Measurements from ENCODE around the gene POLA2. TPM values are rescaled to one million over a fixed set of nuclear protein-coding genes. Genes with fewer than 3 reads are reported as not detected.
"Not testable (repeated sequence)": the region's sequence is repeated elsewhere in the genome, so short reads cannot be mapped to it uniquely, and the experiment has no call there.

The POLA2 gene
- total and polyA plus RNA-seq, 7 donors: 3.6 to 13.4 (median 4.9) TPM

- H3K4me1 ChIP-seq: no peaks in the 10 kb centered on the region
- DNase-seq: no peak
- no peak overlapping the region for H3K27ac ChIP-seq
- no peaks in the 10 kb centered on the region for H3K9me3 ChIP-seq
- TF ChIP-seq POLR2AphosphoS5 (IDR thresholded peaks at IDR 0.05): no peak
- no peak for TF ChIP-seq POLR2A (IDR thresholded peaks at IDR 0.05)
- TF ChIP-seq, protein P1, sequence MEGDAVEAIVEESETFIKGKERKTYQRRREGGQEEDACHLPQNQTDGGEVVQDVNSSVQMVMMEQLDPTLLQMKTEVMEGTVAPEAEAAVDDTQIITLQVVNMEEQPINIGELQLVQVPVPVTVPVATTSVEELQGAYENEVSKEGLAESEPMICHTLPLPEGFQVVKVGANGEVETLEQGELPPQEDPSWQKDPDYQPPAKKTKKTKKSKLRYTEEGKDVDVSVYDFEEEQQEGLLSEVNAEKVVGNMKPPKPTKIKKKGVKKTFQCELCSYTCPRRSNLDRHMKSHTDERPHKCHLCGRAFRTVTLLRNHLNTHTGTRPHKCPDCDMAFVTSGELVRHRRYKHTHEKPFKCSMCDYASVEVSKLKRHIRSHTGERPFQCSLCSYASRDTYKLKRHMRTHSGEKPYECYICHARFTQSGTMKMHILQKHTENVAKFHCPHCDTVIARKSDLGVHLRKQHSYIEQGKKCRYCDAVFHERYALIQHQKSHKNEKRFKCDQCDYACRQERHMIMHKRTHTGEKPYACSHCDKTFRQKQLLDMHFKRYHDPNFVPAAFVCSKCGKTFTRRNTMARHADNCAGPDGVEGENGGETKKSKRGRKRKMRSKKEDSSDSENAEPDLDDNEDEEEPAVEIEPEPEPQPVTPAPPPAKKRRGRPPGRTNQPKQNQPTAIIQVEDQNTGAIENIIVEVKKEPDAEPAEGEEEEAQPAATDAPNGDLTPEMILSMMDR (IDR thresholded peaks at IDR 0.05): no peak
- TF ChIP-seq EP300 (IDR thresholded peaks at IDR 0.05): no peak
- no peak overlapping the region for H3K4me3 ChIP-seq
- WGBS, 2 donors: 70 to 83% methylated on average over 5 of the region's 5 CpGs
- intact Hi-C loops (cut with DNase I): no loop called here
- no peaks in the 10 kb centered on the region for H3K27me3 ChIP-seq
- no peaks in the 10 kb centered on the region for H3K36me3 ChIP-seq
Observed at GRCh38 chr11:65241134-65241533, 20.6 kb upstream of the POLA2 start.

GRCh38 chr11:65241692-65242091 lies 20.1 kb upstream of the POLA2 start:
- Histone ChIP-seq H3K4me1 (no peaks in the 10 kb centered on the region), H3K4me3 (no peak overlapping the region), H3K36me3 (no peaks in the 10 kb centered on the region), H3K27me3 (no peaks in the 10 kb centered on the region), H3K9me3 (no peaks in the 10 kb centered on the region), H3K27ac (no peak overlapping the region)
- intact Hi-C loops (cut with DNase I): no loop called here
- TF ChIP-seq, protein P1 (IDR thresholded peaks at IDR 0.05): no peak
- no peak for TF ChIP-seq POLR2A (IDR thresholded peaks at IDR 0.05)
- no peak for TF ChIP-seq EP300 (IDR thresholded peaks at IDR 0.05)
- no peak for TF ChIP-seq POLR2AphosphoS5 (IDR thresholded peaks at IDR 0.05)
- no peak for DNase-seq

DNA sequence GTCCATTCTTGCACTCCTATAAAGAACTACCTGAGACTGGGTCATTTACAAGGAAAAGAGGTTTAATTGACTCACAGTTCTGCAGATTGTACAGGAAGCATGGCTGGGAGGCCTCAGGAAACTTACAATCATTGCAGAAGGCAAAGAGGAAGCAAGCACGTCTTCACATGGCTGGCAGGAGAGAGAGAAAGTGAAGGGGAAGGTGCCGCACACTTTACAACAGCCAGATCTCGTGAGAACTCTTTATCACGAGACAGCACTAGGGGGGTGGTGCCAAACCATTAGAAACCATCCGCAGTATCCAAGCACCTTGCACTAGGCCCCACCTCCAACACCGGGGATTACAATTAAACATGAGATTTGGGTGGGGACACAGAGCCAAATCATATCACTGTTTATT lies 19.4 kb upstream of the POLA2 start:
- intact Hi-C loops (cut with DNase I): no loop called here
- no peak for DNase-seq
- Histone ChIP-seq H3K4me1 (no peaks in the 10 kb centered on the region), H3K27me3 (no peaks in the 10 kb centered on the region), H3K9me3 (no peaks in the 10 kb centered on the region), H3K27ac (no peak overlapping the region), H3K36me3 (no peaks in the 10 kb centered on the region), H3K4me3 (no peak overlapping the region)
- TF ChIP-seq, protein P1 (IDR thresholded peaks at IDR 0.05): no peak
- no peak for TF ChIP-seq EP300 (IDR thresholded peaks at IDR 0.05)
- TF ChIP-seq POLR2AphosphoS5 (IDR thresholded peaks at IDR 0.05): no peak
- TF ChIP-seq POLR2A (IDR thresholded peaks at IDR 0.05): no peak
- WGBS, 2 donors: 88 to 89% methylated on average over 6 of the region's 6 CpGs

GRCh38 chr11:65243797-65244196 lies 18.0 kb upstream of the POLA2 start:
- Histone ChIP-seq H3K4me3 (no peak overlapping the region), H3K4me1 (no peaks in the 10 kb centered on the region), H3K36me3 (no peaks in the 10 kb centered on the region), H3K27me3 (no peaks in the 10 kb centered on the region), H3K27ac (no peak overlapping the region), H3K9me3 (no peaks in the 10 kb centered on the region)
- intact Hi-C loops (cut with DNase I): no loop called here
- WGBS, 2 donors: 77 to 87% methylated on average over 4 of the region's 4 CpGs
- TF ChIP-seq POLR2AphosphoS5 (IDR thresholded peaks at IDR 0.05) (no peak), EP300 (IDR thresholded peaks at IDR 0.05) (no peak), POLR2A (IDR thresholded peaks at IDR 0.05) (no peak)
- TF ChIP-seq, protein P1 (IDR thresholded peaks at IDR 0.05): no peak
- no peak for DNase-seq

GRCh38 chr11:65245046-65245445 lies 16.7 kb upstream of the POLA2 start:
- DNase-seq; H3K4me1 ChIP-seq; intact Hi-C loops (cut with DNase I); H3K27me3 ChIP-seq; H3K36me3 ChIP-seq; H3K9me3 ChIP-seq; H3K27ac ChIP-seq; H3K4me3 ChIP-seq: not testable (repeated sequence)
- WGBS, 2 donors: 78 to 92% methylated on average over 8 of the region's 8 CpGs

Data from sigmoid colon (tissue), 7 donors.